Ishikawa (cell line): Measurements from ENCODE around the gene ADRB2.

ENCODE experiments used
- CEBPB ChIP-seq: IDR thresholded peaks from 2 replicates; pipeline ENCODE4 v1.6.1; 2012
- CREB1 ChIP-seq: IDR thresholded peaks from 2 replicates; pipeline ENCODE4 v1.6.1; 2012; ENCODE audit warnings: low read depth
- EGR1 ChIP-seq: IDR thresholded peaks from 2 replicates; pipeline ENCODE4 v1.6.1; 2012
- EP300 ChIP-seq: IDR thresholded peaks from 2 replicates; pipeline ENCODE4 v1.6.1; 2012; ENCODE audit warnings: borderline replicate concordance
- FOXM1 ChIP-seq: IDR thresholded peaks from 2 replicates; pipeline ENCODE4 v1.6.1; 2012; ENCODE audit warnings: low read depth, borderline replicate concordance
- MAX ChIP-seq: IDR thresholded peaks from 2 replicates; pipeline ENCODE4 v1.6.1; 2012
- NFIC ChIP-seq: IDR thresholded peaks from 2 replicates; pipeline ENCODE4 v1.6.1; 2012
- RAD21 ChIP-seq: IDR thresholded peaks from 2 replicates; pipeline ENCODE4 v1.6.1; 2012; ENCODE audit warnings: low read depth
- TAF1 ChIP-seq: IDR thresholded peaks from 2 replicates; pipeline ENCODE4 v1.6.1; 2012; ENCODE audit warnings: low read depth, mild to moderate bottlenecking
- TCF12 ChIP-seq: IDR thresholded peaks from 2 replicates; pipeline ENCODE4 v1.6.1; 2012; ENCODE audit warnings: low read depth
- TEAD4 ChIP-seq: IDR thresholded peaks from 2 replicates; pipeline ENCODE4 v1.6.1; 2012
- USF1 ChIP-seq: IDR thresholded peaks from 2 replicates; pipeline ENCODE4 v1.6.1; 2012
- YY1 ChIP-seq: IDR thresholded peaks from 2 replicates; pipeline ENCODE4 v1.6.1; 2012; ENCODE audit warnings: low read depth
- ZBTB7A ChIP-seq: IDR thresholded peaks from 2 replicates; pipeline ENCODE4 v1.6.1; 2012; ENCODE audit warnings: low read depth
- TF ChIP-seq, protein P1 (sequence below): IDR thresholded peaks from 2 replicates; pipeline ENCODE4 v1.6.1; 2012; ENCODE audit warnings: low read depth, mild to moderate bottlenecking

ADRB2 gene

GRCh38 chr5:148794275-148794674 is 32.1 kb upstream of the ADRB2 start:
- TF ChIP-seq NFIC (no peak), RAD21 (no peak), USF1 (no peak), MAX (no peak), EP300 (no peak), TAF1 (no peak), TCF12 (no peak)
- TF ChIP-seq, protein P1, sequence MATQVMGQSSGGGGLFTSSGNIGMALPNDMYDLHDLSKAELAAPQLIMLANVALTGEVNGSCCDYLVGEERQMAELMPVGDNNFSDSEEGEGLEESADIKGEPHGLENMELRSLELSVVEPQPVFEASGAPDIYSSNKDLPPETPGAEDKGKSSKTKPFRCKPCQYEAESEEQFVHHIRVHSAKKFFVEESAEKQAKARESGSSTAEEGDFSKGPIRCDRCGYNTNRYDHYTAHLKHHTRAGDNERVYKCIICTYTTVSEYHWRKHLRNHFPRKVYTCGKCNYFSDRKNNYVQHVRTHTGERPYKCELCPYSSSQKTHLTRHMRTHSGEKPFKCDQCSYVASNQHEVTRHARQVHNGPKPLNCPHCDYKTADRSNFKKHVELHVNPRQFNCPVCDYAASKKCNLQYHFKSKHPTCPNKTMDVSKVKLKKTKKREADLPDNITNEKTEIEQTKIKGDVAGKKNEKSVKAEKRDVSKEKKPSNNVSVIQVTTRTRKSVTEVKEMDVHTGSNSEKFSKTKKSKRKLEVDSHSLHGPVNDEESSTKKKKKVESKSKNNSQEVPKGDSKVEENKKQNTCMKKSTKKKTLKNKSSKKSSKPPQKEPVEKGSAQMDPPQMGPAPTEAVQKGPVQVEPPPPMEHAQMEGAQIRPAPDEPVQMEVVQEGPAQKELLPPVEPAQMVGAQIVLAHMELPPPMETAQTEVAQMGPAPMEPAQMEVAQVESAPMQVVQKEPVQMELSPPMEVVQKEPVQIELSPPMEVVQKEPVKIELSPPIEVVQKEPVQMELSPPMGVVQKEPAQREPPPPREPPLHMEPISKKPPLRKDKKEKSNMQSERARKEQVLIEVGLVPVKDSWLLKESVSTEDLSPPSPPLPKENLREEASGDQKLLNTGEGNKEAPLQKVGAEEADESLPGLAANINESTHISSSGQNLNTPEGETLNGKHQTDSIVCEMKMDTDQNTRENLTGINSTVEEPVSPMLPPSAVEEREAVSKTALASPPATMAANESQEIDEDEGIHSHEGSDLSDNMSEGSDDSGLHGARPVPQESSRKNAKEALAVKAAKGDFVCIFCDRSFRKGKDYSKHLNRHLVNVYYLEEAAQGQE, result no peak

DNA sequence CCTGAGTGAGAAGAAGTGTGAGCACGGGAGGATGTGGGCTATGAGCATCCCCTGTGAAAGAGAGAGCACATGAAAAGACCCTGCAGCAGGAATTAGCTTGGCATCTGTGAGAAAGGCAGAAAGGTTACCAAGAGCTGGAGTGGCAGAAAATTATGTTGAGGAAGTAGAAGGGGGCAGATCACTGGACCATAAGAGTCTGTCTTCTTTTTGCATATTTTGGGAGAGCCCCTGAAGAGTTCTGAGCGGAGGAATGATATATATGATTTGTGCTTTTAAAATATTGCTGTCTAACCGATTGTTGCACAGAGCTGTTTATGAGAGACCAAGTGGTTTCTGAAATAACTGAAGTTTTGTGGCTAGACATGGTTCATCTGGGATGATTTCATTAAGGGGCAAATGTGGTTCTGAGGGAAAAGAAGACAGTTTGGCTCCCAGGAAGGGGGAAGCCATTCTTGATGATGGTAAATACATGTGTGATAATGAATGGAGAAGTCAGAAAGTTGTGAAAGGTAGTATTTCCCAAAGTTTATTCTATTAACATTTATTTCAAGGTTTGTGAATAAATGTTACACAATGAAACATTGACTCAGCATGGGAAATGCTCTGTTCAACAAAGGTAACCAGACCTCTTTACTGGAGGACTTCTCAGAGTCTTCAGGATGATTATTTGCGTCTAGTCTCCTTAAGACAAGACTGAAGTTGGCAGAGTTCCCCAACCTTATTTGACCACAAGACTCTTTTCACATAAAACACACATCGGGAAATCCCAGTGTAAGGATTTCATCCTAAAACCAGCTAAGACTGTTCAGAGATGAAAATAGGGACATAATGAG is 31.5 kb upstream of the ADRB2 start:
- TF ChIP-seq MAX (no peak), TCF12 (no peak), ZBTB7A (no peak), YY1 (no peak), EP300 (no peak), USF1 (no peak), EGR1 (no peak), RAD21 (no peak), CEBPB (no peak), TEAD4 (no peak)

- no peak for TF ChIP-seq YY1
- TF ChIP-seq CEBPB, result no peak
- TF ChIP-seq ZBTB7A, result no peak
- TF ChIP-seq TCF12, result no peak
These were observed 29.5 kb upstream of the ADRB2 start for GRCh38 chr5:148796936-148797335.

DNA sequence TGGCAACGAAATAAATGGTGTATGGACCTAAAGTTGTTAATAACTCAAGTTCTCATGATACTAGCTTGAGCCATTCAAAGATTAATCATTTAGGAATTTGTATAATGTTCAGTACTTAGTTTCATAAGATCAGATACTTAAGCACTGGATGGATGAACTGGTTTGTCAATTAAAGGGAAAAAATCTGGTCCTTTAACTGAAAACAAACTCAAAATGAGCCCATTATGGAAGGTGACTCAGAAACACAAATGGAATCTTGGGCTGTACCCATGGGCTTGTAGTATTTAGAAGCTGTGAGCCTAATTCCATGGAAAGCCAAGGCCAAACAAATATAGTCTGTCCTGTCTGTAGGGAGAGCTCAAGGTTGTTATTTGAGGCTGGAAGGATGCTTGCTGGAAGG is 27.6 kb upstream of the ADRB2 start:
- TF ChIP-seq NFIC, result no peak
- TF ChIP-seq EP300, result no peak
- TF ChIP-seq FOXM1, result no peak
- TF ChIP-seq, protein P1, result no peak
- TF ChIP-seq MAX, result no peak
- no peak for TF ChIP-seq YY1
- TF ChIP-seq ZBTB7A, result no peak
- TF ChIP-seq RAD21, result no peak

- TF ChIP-seq TAF1, result no peak
- no peak for TF ChIP-seq EGR1
- TF ChIP-seq ZBTB7A, result no peak
- TF ChIP-seq RAD21, result no peak
These were observed 26.5 kb upstream of the ADRB2 start for GRCh38 chr5:148799737-148800527.

DNA sequence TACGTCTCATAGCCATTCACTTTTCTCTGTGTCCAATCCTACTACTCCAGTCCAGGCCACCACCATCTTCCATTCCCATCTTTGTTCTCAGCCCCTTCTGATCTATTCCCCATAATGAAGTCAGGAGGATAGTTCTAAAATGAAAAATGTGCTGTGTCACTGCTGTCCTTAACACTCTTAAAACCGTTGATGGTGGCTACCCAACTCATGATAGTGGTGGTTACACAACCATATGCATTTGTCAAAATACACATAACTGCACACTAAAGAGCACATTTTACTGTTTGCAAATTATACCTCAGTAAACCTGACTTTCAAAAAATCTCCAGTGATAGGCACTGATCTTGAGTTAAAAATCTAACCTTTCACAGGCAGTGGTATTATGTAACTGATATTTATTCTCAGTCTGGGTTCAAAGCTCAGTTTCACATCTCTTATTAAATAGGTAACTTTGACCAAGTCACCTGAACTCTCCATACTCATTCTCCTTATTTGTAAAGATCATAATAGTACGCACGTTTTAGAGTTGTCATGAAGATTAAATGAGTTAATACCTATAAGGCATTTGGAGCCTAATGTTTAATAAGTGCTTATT is 24.6 kb upstream of the ADRB2 start:
- TF ChIP-seq CREB1 (no peak), NFIC (no peak), EGR1 (no peak), MAX (no peak), EP300 (no peak), TCF12 (no peak), CEBPB (no peak), TAF1 (no peak), RAD21 (no peak), USF1 (no peak), FOXM1 (no peak), ZBTB7A (no peak)
- TF ChIP-seq, protein P1, result no peak
